SK-N-SH treated with all-trans-retinoic acid at 6 μM for 48 hours (cell line): ENCODE data around the gene IMPA2.
"Not testable (repeated sequence)": the region's sequence is repeated elsewhere in the genome, so short reads cannot be mapped to it uniquely, and the experiment has no call there.

Source experiments
- ATAC-seq: fragments of 200-7000 bp; cut with Tn5 transposase; 3 replicates; pipeline ENCODE4 v1.9.1; 2020; ENCODE audit warnings: mild to moderate bottlenecking, moderate library complexity
- ARNTL ChIP-seq: fragments of 450-650 bp; formaldehyde crosslinking; IDR thresholded peaks from 2 replicates; pipeline ENCODE4 v1.5.0; 2020; ENCODE audit warnings: low read depth, mild to moderate bottlenecking, moderate library complexity, borderline replicate concordance
- BACH2 ChIP-seq: fragments of 250-450 bp; sonication (Bioruptor Pico); IDR thresholded peaks from 2 replicates; pipeline ENCODE4 v1.9.0; 2021; ENCODE audit warnings: mild to moderate bottlenecking, borderline replicate concordance
- CREB5 ChIP-seq: fragments of 250-450 bp; sonication (Bioruptor Pico); IDR thresholded peaks from 2 replicates; pipeline ENCODE4 v1.5.1; 2020; ENCODE audit warnings: low read depth, mild to moderate bottlenecking, moderate library complexity
- CSDC2 ChIP-seq: fragments of 250-450 bp; sonication (Bioruptor Pico); IDR thresholded peaks from 2 replicates; pipeline ENCODE4 v1.5.0; 2020; ENCODE audit warnings: mild to moderate bottlenecking, moderate library complexity
- ESRRG ChIP-seq: fragments of 250-450 bp; sonication (Bioruptor Pico); IDR thresholded peaks from 2 replicates; pipeline ENCODE4 v1.6.1; 2021; ENCODE audit warnings: mild to moderate bottlenecking
- PPARA ChIP-seq: fragments of 250-450 bp; sonication (Bioruptor Pico); IDR thresholded peaks from 2 replicates; pipeline ENCODE4 v1.5.0; 2020; ENCODE audit warnings: mild to moderate bottlenecking, borderline replicate concordance
- RARB ChIP-seq: fragments of 250-450 bp; sonication (Bioruptor Pico); IDR thresholded peaks from 2 replicates; pipeline ENCODE4 v1.8.0; 2021; ENCODE audit warnings: mild to moderate bottlenecking, moderate library complexity
- SNAI2 ChIP-seq: fragments of 250-450 bp; sonication (Bioruptor Pico); IDR thresholded peaks from 2 replicates; pipeline ENCODE4 v1.5.0; 2020; ENCODE audit warnings: mild to moderate bottlenecking, moderate library complexity
- TOX ChIP-seq: fragments of 250-450 bp; sonication (Bioruptor Pico); IDR thresholded peaks from 2 replicates; pipeline ENCODE4 v1.8.0; 2021; ENCODE audit warnings: mild to moderate bottlenecking, moderate library complexity, borderline replicate concordance
- ZC3H10 ChIP-seq: fragments of 250-450 bp; sonication (Bioruptor Pico); IDR thresholded peaks from 2 replicates; pipeline ENCODE4 v1.5.1; 2021; ENCODE audit warnings: mild to moderate bottlenecking, moderate library complexity
- ZFP3 ChIP-seq: fragments of 250-450 bp; sonication (Bioruptor Pico); IDR thresholded peaks from 2 replicates; pipeline ENCODE4 v1.5.0; 2020; ENCODE audit warnings: mild to moderate bottlenecking, moderate library complexity
- ZNF70 ChIP-seq: fragments of 450-650 bp; formaldehyde crosslinking; IDR thresholded peaks from 2 replicates; pipeline ENCODE4 v1.5.0; 2020; ENCODE audit warnings: mild to moderate bottlenecking, moderate library complexity
- TF ChIP-seq, protein P1 (sequence below): fragments of 250-450 bp; sonication (Bioruptor Pico); IDR thresholded peaks from 2 replicates; pipeline ENCODE4 v1.8.0; 2020; ENCODE audit warnings: mild to moderate bottlenecking, moderate library complexity, borderline replicate concordance
- TF ChIP-seq, protein P2 (sequence below): fragments of 250-450 bp; sonication (Bioruptor Pico); IDR thresholded peaks from 2 replicates; pipeline ENCODE4 v1.5.0; 2020; ENCODE audit warnings: mild to moderate bottlenecking, moderate library complexity

Gene IMPA2

GRCh38 chr18:11957636-11958035, 23.7 kb upstream of the IMPA2 start:
- no peak for ATAC-seq
- TF ChIP-seq TOX (CRISPR knock-in tag) (no peak), BACH2 (CRISPR knock-in tag) (no peak), PPARA (CRISPR knock-in tag) (no peak), ZC3H10 (no peak), SNAI2 (no peak), ZFP3 (no peak), CREB5 (CRISPR knock-in tag) (no peak), ARNTL (no peak), CSDC2 (no peak)
- TF ChIP-seq, protein P1, sequence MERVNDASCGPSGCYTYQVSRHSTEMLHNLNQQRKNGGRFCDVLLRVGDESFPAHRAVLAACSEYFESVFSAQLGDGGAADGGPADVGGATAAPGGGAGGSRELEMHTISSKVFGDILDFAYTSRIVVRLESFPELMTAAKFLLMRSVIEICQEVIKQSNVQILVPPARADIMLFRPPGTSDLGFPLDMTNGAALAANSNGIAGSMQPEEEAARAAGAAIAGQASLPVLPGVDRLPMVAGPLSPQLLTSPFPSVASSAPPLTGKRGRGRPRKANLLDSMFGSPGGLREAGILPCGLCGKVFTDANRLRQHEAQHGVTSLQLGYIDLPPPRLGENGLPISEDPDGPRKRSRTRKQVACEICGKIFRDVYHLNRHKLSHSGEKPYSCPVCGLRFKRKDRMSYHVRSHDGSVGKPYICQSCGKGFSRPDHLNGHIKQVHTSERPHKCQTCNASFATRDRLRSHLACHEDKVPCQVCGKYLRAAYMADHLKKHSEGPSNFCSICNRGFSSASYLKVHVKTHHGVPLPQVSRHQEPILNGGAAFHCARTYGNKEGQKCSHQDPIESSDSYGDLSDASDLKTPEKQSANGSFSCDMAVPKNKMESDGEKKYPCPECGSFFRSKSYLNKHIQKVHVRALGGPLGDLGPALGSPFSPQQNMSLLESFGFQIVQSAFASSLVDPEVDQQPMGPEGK (CRISPR knock-in tag) = no peak

- ATAC-seq = not testable (repeated sequence)
Measured at GRCh38 chr18:11959651-11960050, 21.7 kb upstream of the IMPA2 start.

DNA sequence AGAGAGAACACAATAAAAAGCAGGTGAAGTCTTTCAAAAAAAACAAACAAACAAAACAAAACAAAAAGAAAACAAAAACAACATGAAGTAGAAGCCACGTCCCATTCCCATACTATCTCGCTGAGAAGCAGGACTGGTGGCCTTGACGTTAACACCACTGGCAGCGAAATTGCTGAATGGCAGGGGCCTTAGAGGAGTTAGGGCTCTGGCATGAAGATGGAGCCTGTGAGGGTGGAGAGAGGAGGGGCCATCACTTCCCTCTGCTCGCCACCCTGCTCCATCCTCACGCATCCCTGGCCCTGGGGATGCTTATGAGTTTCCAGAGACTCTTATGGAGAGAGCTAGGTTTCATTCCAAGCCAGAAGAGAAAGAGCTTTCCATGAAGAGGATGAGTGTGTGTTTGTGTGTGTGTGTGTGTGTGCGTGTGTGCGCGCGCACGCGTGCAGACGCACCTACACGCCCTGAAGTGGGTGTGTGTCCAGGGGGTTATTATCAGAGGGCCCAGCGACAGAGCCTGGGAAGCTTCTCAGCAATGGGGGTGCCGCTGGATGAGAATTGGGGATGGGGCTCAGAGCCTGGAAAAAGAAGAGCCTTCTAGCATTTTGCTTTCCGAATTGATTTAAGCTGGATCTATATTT, 20.4 kb upstream of the IMPA2 start:
- TF ChIP-seq CREB5 (CRISPR knock-in tag) (no peak), ZNF70 (CRISPR knock-in tag) (no peak), BACH2 (CRISPR knock-in tag) (no peak), CSDC2 (no peak)
- TF ChIP-seq, protein P1 (CRISPR knock-in tag) = no peak
- ATAC-seq = no peak

DNA sequence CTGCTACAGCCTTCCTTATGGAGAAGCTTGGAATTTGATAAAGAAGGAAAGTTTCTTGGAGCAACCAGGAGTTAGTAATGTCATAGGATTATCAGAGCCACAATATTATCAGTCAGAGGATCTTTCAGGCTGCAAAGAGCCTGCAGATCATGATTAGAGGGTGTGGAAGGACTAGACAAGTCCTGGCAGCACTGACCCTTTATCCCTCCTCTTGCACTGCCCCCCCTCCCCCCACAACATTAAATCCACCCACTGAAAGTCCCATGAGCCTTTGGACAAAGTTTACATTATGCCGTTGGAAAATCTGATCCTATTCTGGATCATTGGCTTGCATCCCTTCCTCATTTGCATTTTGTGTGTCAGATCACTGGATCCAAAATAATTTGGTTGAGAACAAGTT, 18.7 kb upstream of the IMPA2 start:
- TF ChIP-seq CSDC2 (no peak), CREB5 (CRISPR knock-in tag) (no peak), ZNF70 (CRISPR knock-in tag) (no peak), ESRRG (CRISPR knock-in tag) (no peak), ZFP3 (no peak), RARB (no peak)
- TF ChIP-seq, protein P2, sequence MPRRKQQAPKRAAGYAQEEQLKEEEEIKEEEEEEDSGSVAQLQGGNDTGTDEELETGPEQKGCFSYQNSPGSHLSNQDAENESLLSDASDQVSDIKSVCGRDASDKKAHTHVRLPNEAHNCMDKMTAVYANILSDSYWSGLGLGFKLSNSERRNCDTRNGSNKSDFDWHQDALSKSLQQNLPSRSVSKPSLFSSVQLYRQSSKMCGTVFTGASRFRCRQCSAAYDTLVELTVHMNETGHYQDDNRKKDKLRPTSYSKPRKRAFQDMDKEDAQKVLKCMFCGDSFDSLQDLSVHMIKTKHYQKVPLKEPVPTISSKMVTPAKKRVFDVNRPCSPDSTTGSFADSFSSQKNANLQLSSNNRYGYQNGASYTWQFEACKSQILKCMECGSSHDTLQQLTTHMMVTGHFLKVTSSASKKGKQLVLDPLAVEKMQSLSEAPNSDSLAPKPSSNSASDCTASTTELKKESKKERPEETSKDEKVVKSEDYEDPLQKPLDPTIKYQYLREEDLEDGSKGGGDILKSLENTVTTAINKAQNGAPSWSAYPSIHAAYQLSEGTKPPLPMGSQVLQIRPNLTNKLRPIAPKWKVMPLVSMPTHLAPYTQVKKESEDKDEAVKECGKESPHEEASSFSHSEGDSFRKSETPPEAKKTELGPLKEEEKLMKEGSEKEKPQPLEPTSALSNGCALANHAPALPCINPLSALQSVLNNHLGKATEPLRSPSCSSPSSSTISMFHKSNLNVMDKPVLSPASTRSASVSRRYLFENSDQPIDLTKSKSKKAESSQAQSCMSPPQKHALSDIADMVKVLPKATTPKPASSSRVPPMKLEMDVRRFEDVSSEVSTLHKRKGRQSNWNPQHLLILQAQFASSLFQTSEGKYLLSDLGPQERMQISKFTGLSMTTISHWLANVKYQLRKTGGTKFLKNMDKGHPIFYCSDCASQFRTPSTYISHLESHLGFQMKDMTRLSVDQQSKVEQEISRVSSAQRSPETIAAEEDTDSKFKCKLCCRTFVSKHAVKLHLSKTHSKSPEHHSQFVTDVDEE (CRISPR knock-in tag) = no peak
- TF ChIP-seq, protein P1 (CRISPR knock-in tag) = no peak
- no peak for ATAC-seq
